Adrenal gland (tissue), 5 donors: ENCODE data around the gene TPT1.

Experiments
- CTCF ChIP-seq, 6 experiments: fragments of 450-650 bp in 4 of 6; fragments of 200-600 bp in 2 of 6; sonication (generic) in 1 of 6; IDR thresholded peaks; 1 replicate in 5 of 6; 2 replicates in 1 of 6; pipeline versions ENCODE4 v1.5.1 to v1.8.0; 2016 to 2021; ENCODE audit warnings: antibody characterized with exemption in 6 of 6, mild to moderate bottlenecking in 2 of 6, moderate library complexity in 1 of 6
- POLR2A ChIP-seq, 2 donors: fragments of 450-650 bp; IDR thresholded peaks; one replicate each; pipeline ENCODE4 v1.6.1; 2017; ENCODE audit warnings: antibody characterized with exemption in 2 of 2, mild to moderate bottlenecking in 2 of 2, moderate library complexity in 1 of 2
- donor health status: DM: no; HTN: no; CAD: no.

DNA sequence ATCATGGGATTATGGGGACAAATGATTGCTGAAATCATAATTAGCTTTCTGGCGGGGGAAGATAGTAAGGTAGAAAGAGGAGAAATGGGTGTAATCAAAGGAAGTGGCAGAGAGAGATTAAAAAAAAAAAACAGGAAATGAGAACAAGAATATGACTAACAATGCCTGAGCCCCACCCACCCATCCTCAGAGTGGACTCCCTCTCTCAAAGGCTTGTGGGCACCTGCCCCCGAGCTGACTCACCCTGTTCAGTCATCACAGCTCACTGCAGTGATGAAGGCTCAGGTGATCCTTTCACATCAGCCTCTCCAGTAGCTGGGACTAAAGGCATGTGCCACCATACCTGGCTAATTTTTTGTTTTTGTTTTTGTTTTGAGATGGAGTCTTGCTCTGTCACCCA is 26.4 kb upstream of the TPT1 start:
- TF ChIP-seq CTCF (IDR thresholded peaks at IDR 0.05) = no peak
- no peak for TF ChIP-seq POLR2A (IDR thresholded peaks at IDR 0.05)
